NCI-H2196 treated with DMSO at 0.1 percent for 48 hours (cell line): ENCODE data around the gene SETX.
"Not testable (repeated sequence)": the region's sequence is repeated elsewhere in the genome, so short reads cannot be mapped to it uniquely, and the experiment has no call there.

Source experiments
- DNase-seq: peaks from one replicate; lab custom pipeline; 2025; ENCODE audit not compliant: unreplicated experiment; lab: John Stamatoyannopoulos, UW

SETX gene

GRCh38 chr9:132288361-132288760 is 66.4 kb downstream of the SETX start:
- no peak for DNase-seq

- no peak for DNase-seq
These were observed 67.5 kb downstream of the SETX start for GRCh38 chr9:132287256-132287760.

GRCh38 chr9:132283863-132284262 is 70.9 kb downstream of the SETX start:
- DNase-seq: no peak

- no peak for DNase-seq
These were observed 71.6 kb downstream of the SETX start for GRCh38 chr9:132283165-132283564.

GRCh38 chr9:132274861-132275260 is 79.9 kb downstream of the SETX start:
- no peak for DNase-seq

GRCh38 chr9:132269704-132270516 is 84.9 kb downstream of the SETX start:
- not testable (repeated sequence) for DNase-seq

GRCh38 chr9:132268725-132269352 is 85.9 kb downstream of the SETX start:
- peak; percentile 45 for DNase-seq

- DNase-seq: no peak
These were observed 87.1 kb downstream of the SETX start for GRCh38 chr9:132267660-132268059.

- DNase-seq: no peak
These were observed 88.8 kb downstream of the SETX start for GRCh38 chr9:132266017-132266416.

GRCh38 chr9:132260846-132261245 is 93.9 kb downstream of the SETX start:
- no peak for DNase-seq

GRCh38 chr9:132250324-132251262 is 104.2 kb downstream of the SETX start:
- no peak for DNase-seq

- no peak for DNase-seq
These were observed 105.1 kb downstream of the SETX start for GRCh38 chr9:132249690-132250089.

GRCh38 chr9:132249123-132249522 is 105.7 kb downstream of the SETX start:
- peak; percentile 77 for DNase-seq

- DNase-seq: no peak
These were observed 106.8 kb downstream of the SETX start for GRCh38 chr9:132247942-132248341.

- no peak for DNase-seq
These were observed 109.3 kb downstream of the SETX start for GRCh38 chr9:132245465-132245864.

GRCh38 chr9:132244582-132245455 is 110.0 kb downstream of the SETX start:
- no peak for DNase-seq

- no peak for DNase-seq
These were observed 111.4 kb downstream of the SETX start for GRCh38 chr9:132243156-132244074.

- no peak for DNase-seq
These were observed 112.1 kb downstream of the SETX start for GRCh38 chr9:132242621-132243155.
